ENCODE results near the gene ANKDD1A.

GRCh38 chr15:64942356-64942755 is 30.7 kb downstream of the ANKDD1A start:
- TF ChIP-seq EZH2 (IDR thresholded peaks at IDR 0.05; ENCODE audit: borderline replicate concordance, low read depth, low read length, poor library complexity, severe bottlenecking) (no peak), CTCF (conservative IDR thresholded peaks at IDR 0.05; ENCODE audit: low read depth, low read length) (no peak)
